ENCODE data around the gene FAM124B.
A peak's percentile ranks its signal among the peaks of the same experiment; 100 is the strongest.

DNA sequence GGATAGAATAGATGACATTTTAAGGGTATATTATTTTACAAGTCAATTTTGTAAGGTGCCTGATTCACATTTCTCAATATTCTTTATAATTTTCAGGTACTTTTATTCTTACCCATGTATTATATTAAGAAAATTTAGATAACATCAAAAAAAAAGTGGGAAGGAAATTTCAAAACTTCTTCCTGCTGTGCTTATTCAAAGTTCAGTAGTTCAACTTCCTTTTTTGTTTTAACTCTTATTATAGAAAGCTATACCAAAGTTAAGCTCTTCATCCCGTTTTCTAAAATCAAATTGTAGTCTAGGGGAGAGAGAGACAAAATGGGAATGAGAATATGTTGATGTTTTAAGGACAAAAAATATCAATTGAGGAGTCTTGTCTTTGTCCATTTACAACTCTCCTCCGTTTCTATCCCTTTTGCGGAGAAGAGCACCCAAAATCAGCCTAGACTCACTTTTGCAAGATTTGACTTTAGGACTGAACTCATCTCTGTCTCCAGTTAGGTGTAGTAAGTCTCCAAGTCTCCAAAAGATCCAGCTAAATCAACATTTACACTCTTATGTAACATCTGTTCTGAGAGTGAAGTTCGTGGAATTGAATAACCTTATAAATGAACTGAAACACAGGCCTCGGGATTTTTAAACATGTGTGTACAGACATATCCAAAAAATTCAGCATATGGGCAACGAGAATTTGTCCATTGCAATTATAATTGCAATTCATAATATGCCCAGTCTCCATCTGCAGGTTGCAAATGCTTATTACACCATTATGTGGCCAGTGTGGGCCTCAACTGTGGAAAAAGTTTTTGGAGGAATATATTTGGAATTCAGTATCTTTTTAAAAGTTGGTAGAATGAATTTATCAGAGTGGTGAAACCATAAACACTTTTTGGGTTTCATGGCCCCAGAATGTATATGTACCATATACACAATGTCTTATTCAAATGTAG, 23.9 kb downstream of the FAM124B start:
- TF ChIP-seq, protein P1, sequence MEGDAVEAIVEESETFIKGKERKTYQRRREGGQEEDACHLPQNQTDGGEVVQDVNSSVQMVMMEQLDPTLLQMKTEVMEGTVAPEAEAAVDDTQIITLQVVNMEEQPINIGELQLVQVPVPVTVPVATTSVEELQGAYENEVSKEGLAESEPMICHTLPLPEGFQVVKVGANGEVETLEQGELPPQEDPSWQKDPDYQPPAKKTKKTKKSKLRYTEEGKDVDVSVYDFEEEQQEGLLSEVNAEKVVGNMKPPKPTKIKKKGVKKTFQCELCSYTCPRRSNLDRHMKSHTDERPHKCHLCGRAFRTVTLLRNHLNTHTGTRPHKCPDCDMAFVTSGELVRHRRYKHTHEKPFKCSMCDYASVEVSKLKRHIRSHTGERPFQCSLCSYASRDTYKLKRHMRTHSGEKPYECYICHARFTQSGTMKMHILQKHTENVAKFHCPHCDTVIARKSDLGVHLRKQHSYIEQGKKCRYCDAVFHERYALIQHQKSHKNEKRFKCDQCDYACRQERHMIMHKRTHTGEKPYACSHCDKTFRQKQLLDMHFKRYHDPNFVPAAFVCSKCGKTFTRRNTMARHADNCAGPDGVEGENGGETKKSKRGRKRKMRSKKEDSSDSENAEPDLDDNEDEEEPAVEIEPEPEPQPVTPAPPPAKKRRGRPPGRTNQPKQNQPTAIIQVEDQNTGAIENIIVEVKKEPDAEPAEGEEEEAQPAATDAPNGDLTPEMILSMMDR (IDR thresholded peaks at IDR 0.05; ENCODE audit: low read length) = peak; percentile 25; the same call in 1 of the 2 replicates
- no peak for TF ChIP-seq EZH2 (IDR thresholded peaks at IDR 0.05; ENCODE audit: borderline replicate concordance, low read length)

All from OCI-LY1 (cell line).